Dermis blood vessel endothelial cell (primary cell): ENCODE measurements around the gene PCP4. TPM values are rescaled to one million over a fixed set of nuclear protein-coding genes. Genes with fewer than 3 reads are reported as not detected.

ENCODE experiments used
- DNase-seq: peaks from one replicate; pipeline ENCODE4 v3.0.0; 2010
- total RNA-seq: library from RNA; depleted of rRNA; stranded (reverse); fragments of >200 nt; gene quantifications from 2 replicates; pipeline ENCODE4 v1.2.3, GENCODE V29; 2014

The PCP4 gene
- total RNA-seq, 1 donor from 2014 or later: not detected

DNA sequence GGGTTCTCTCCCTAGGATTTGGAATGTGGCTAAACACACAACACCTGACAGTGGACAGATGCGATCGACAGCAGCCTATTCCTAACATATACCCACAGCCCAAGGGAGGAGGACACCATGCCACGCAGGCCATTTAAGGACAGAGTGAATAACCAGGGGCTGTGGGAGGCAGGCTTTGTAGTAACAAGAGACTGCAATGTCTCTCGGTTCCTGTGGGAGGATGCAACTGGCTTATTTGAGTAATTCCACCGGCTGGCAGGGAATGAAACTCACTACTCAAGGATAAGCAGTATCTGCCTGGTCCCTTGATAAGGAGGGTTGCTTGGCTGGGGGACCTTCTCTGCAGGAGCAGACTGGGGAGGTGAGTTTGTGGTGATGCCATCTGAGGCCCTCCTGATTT is 109.6 kb downstream of the PCP4 start:
- no peak for DNase-seq

Other genes with a start within 250 kb of the PCP4 start
- not detected in 2 replicates for gene IGSF5, start 122.3 kb upstream of the PCP4 start, total RNA-seq